Astrocyte (in vitro differentiated cells and primary cell): Measurements from ENCODE around the gene TTLL5.

Experiments
- EZH2 ChIP-seq: IDR thresholded peaks from 2 replicates; pipeline ENCODE4 v1.6.1; 2012; ENCODE audit warnings: mild to moderate bottlenecking, low read length, inconsistent platforms; ENCODE audit not compliant: insufficient read depth
- TF ChIP-seq, protein P1 (sequence below): IDR thresholded peaks from 2 replicates; pipeline ENCODE4 v1.5.1; 2011; ENCODE audit warnings: low read depth, mild to moderate bottlenecking, inconsistent platforms, low read length, moderate library complexity; ENCODE audit not compliant: insufficient read depth

- TF ChIP-seq EZH2, result no peak
- TF ChIP-seq, protein P1, sequence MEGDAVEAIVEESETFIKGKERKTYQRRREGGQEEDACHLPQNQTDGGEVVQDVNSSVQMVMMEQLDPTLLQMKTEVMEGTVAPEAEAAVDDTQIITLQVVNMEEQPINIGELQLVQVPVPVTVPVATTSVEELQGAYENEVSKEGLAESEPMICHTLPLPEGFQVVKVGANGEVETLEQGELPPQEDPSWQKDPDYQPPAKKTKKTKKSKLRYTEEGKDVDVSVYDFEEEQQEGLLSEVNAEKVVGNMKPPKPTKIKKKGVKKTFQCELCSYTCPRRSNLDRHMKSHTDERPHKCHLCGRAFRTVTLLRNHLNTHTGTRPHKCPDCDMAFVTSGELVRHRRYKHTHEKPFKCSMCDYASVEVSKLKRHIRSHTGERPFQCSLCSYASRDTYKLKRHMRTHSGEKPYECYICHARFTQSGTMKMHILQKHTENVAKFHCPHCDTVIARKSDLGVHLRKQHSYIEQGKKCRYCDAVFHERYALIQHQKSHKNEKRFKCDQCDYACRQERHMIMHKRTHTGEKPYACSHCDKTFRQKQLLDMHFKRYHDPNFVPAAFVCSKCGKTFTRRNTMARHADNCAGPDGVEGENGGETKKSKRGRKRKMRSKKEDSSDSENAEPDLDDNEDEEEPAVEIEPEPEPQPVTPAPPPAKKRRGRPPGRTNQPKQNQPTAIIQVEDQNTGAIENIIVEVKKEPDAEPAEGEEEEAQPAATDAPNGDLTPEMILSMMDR, result no peak
Measured at GRCh38 chr14:75978249-75978731, 317.2 kb downstream of the TTLL5 start.
